GM18868 (cell line): ENCODE results near the gene ACKR3.

Experiments
- ATAC-seq: cut with Tn5 transposase; IDR thresholded peaks from one replicate; pipeline ENCODE4 v1.9.1; 2021; ENCODE audit warnings: mild to moderate bottlenecking, moderate library complexity; ENCODE audit not compliant: unreplicated experiment

The ACKR3 gene

DNA sequence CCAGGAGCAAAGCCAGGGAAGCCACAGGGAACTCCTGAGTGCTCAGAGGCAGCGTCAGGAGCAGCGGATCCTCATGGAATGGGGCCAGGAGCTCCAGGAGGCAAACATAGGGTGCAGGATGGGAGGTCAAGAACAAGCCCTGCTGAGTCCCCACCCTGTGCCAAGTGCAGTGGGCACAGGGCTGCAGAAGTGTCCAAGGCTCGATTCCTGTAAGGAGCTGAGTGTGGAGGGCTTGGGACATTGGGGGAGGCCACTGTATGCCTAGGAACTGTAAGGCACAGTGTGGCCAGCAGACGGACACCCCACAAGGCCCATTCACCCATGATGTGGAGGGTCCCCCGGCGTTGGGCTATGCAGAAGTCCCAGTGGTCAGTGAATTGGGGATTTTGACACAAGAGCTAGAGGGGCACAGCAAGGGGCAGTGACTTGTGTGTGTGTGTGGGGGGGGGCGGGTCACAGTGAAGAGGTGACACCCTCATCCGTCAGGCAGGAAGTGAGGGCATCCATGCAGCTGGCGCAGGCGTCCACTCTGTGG, 55.6 kb downstream of the ACKR3 start:
- no peak for ATAC-seq

DNA sequence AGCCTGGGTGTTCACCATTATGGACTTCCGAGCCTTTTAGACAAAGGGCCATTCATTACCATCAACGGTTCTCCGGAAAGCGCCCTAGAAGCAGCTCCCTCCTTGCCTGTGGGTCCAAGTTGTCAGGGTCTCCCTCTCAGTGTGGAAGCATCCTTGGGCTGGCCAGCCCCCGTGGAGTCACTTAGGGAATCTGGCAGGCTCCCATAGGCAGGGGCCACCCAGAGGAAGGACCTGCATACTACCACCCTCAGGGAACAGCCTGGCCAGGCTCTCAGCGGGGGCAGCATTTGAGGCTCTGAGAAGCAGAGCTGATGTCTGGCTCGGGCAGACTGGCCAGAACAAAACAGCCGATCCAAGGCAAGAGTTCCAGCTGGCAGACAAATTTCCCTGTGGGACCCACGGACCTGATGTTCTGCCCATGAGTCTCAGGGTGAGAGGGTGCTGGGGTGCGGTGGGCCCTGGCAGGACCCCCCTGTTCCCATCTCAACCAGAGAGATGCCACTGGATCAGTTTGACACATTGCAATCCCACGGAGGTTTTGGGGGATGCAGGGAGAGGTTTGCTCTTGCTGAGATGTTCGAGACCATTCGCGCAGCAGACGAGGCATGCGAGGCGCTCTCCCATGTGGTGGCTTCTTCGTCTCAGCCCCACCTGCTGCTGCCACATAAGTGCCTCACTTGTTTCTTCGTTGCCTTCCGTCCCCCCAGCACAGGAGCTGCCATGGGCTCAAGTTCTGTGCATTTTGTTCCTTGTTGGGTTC, 56.9 kb downstream of the ACKR3 start:
- no peak for ATAC-seq

DNA sequence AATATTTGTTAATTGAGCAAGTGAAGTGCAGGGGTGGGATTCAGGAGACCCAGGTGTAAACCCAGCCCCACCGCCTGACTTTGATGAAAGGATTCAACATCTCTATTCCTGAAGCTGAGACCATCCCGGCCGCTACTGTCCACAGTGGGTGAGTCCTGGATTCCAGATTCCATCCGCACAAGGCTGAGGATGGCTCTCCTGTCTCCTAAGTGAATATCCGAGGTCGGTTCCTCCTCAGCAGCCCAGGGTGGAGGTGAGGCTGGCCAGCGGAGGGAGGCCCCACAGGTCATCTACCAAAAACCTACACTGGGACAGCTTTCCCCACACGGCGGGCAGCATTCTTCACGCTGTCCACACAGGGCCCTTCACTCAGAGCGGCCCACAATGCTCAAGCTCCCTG, 57.6 kb downstream of the ACKR3 start:
- no peak for ATAC-seq

DNA sequence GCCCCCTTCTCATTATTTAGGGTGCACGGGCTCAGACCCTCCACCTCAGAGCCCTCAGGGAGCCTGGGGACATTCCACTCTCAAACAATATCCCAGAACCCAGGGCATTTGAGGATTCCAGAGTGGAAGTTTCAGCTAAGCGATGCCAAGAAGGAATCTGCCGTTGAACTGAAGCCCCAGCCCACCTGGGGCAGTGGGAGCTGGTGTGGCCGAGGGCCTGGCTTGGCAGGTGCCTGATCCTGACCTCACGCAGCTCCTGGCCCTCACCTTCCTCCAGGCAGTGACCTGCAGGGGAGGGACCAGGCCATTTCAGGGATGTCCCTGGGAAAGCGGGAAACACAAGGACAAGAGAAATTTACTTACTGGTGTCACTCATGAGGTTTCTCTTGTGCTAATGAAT, 58.2 kb downstream of the ACKR3 start:
- ATAC-seq, result no peak

DNA sequence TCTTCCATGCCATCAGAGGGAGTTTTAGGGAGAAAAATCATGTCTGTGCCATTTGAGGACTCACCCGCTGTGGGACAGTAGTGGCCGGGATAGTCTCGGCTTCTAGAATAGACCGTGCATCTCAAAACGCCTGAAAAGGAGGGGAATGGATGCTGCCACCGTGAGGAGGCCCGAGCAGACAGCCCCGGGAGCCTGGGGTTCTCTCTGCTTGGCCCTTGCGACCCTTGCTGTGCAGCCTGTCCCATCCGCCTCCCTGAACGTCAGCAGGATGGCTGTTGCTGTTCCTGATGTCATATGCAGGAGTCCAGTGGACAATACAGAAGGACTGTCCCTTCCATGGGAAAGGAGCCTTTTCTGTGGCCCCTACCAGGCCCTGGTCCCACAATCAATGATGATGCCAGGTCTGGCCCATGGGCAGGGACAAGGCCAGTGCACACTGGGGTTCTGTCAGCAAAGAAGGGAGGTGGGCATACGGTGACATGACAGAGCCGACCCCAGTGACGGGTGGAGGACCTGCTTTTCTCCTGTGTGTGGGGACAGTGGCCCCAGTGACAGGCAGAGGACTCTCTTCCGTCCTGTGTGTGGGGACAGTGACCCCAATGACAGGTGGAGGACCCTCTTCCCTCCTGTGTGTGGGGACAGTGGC, 58.8 kb downstream of the ACKR3 start:
- ATAC-seq, result no peak

DNA sequence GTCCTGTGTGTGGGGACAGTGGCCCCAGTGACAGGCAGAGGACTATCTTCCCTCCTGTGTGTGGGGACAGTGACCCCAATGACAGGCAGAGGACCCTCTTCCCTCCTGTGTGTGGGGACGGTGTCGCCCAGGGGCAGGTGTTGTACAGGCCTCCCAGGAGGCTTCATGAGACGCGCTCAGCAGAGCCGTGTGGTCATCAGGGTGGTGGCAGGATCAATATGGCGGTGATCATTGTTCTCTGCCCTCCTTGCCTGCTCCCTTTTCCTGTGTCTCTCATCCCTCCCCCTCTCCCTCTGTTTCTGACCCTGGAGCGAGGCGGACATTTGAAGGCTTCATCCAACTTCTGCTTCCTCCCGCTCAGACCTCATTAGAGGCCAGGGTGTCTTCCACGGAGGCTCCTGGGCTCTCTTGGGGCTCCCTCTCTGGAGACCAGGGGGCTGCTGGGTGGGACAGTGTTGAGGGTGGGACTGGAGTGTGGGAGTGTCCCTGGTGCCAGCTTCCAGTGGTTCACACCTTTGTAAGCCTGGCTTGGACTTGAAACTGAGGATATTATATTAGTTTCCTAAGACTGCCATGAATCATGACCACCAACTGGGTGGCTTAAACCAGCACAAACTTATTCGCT, 59.5 kb downstream of the ACKR3 start:
- ATAC-seq, result no peak

DNA sequence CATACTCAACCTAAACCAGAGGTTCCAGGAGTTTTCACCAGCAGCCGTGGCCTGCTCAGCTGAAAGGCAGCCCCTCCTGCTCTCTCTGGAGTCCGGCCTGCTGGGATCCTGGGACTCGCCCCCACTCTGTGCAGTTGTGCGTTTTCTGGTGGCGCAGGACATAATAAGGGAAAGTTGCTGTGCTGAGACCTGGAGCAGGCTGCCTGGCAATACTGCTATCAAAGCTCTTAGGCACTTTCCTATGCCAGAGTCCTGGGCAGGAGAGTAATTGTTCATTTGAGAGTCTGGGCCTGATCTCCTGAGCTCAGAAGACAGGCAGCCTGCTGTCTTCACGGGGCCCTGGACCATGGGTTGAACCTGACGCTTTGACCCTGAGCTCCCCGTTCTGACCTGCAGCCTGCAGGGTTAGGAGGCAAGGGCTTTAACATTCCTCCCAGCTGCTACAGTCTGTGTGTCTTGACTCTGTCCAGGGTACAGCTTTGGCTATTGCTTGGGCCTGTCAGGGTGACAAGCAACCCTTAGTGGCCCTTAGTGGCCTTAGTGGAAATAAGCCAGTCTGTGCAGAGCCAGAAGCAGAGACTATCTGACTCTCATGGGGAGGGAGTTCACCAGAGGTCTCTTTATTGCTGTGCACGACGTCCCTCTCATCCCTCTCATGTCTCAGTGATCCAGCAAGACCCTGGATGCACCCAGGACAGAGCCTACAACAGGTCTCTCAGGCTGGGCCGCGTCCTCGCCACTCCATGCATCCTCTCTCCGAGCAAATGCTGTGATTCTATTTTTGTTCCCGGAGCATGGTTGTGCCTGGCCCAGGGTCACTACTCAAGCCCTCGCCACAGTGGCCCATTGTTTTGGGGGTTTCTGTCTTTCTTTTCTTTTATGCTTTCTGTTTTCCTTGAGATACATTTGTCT, 60.6 kb downstream of the ACKR3 start:
- ATAC-seq, result no peak

DNA sequence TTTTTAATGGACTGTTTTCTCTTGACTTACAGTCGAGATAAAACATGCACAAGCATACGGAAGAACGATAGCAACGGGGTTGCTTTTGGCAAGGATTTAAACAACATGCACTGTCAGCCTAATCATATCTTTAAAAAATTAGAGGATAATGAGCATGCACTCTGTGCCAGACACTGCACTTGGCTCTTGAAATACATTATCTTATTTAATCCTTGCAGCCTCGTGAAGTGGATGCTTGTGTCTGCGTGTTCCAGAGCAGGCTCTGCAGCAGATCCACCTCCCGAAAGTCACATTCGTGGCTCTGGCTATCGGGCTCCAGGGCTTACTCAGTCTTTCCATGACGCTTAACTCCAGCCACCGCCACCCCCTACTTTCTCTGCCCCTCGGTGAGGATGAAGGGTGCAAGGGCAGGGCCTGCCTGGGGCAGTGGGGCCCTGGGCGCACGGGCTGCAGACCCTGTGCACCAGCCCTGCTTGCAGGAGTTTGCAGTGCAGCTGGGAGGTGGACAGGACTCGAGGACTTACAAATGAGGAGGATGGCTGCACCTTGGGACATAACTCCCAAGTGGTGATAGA, 61.7 kb downstream of the ACKR3 start:
- ATAC-seq, result no peak

DNA sequence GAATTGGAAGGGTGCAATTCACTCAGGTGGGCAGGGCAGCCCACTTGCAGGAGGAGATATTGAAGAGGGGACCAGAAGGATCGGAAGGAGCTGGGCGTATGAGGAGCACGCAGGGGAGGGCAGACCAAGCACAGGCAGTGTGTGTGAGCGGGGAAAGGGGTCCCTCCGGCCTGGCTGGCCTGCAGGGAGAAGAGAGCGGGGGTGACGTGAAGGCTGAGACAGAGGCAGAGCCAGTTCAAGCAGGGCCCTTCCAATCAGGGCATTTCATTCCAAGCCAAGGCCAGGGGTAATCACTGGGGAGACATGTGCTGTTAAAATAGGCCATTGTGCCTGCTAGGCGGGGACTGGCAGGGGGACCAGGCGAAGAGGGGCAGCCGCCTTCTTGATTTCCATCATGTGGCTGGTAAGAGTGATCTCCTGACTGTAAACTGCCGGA, 62.2 kb downstream of the ACKR3 start:
- no peak for ATAC-seq
